HT-29 (cell line): ENCODE results near the gene NOX3. TPM values are rescaled to one million over a fixed set of nuclear protein-coding genes. Genes with fewer than 3 reads are reported as not detected.

Source experiments
- DNase-seq: peaks from one replicate; pipeline ENCODE4 v3.0.0-alpha.2; 2015; ENCODE audit warnings: low spot score
- total RNA-seq: library from RNA; depleted of rRNA; stranded (reverse); fragments of >200 nt; shearing (Covaris generic); gene quantifications from 2 replicates; pipeline ENCODE4 v1.2.3, GENCODE V29; 2014

NOX3 gene
- total RNA-seq, 1 experiment from 2014 or later: not detected

DNA sequence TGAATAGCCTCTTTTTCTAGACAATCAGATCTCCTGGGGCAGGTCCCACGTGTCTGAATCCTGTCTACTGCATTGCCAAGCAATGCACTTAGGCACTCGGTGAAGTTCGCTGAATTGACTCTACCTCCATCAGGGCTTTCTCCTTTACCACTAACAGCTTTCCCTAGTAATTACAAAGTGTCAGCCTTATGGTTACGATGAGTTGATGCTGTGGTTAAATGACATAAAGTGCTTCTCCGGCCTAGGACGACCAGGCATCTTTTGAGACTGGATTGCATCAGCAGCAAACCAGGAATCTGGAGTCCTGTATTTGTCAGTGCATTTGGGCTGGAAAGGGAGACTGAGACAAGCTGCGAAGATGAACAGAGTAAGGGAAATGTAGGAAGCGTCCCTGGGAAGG, 21.5 kb downstream of the NOX3 start:
- no peak for DNase-seq

DNA sequence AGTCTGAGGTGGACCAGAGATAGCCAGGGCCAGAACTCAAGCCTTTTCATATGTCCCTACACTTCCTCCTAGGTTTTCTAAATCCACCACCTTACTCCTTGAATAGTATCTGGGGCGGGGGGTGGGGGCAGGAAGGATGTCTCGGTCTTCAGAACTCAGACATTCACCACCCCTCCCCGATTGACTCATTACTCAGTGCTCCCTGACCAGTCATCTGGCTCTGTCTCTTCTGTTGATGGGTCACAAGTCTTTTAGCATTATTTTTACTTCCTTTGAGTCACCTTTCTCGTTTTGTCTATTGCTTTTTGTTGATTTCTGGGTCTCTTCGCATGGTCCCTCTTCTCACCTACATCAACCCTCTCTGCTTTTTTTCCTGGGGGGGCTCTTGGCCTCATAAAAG, 23.3 kb downstream of the NOX3 start:
- DNase-seq: no peak

DNA sequence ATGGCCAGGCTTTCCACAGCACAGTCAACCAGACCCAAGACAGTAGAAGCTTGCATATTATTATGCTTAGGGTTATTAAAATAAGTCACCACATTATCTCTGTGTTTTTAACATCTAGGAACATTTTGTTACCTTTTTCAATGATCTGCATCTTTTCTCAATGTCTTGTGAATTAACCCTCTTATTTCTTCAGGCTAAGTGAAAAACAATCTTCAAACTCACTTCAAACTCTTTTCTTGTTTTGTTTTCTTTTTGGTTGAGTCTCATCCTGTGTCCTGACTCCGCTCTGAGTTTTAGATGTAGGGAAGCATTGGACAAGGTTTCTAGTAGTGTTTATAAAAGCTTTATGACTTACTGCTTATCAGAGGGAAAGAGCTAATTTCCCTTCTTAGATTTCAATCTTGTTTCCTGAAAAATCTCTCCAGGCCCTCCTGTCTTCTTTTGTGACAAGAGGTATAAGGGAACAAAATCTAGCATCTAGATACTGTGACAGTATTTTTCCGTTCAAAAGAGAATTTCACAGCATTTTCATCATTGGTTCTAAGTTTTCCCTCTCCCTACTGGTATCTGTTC, 26.2 kb downstream of the NOX3 start:
- DNase-seq: no peak

DNA sequence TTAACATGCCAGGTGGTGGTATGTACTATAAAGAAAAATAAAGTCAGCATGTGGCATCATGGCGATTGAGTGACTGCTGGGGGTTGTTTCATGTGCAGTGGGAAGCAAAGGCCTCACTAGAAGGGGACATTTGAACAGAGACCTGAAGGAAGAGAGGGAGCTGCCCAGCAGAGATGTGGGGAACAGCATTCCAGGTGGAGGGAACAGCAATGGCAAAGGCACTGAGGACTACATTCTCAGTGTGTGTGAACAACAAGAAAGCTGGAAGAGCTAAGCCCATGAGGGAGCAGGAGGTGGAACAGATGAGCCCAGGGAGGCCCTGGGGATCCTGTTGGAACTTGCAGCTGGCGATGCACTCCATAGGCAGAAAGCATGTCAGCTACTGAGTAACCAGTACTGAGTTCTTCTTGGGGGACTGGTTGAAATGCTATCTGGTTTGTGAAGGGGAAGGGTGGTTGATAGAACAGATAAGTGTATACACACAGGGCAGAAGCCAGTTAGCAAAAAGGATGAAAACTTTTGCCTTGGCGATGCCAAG, 29.2 kb downstream of the NOX3 start:
- no peak for DNase-seq

DNA sequence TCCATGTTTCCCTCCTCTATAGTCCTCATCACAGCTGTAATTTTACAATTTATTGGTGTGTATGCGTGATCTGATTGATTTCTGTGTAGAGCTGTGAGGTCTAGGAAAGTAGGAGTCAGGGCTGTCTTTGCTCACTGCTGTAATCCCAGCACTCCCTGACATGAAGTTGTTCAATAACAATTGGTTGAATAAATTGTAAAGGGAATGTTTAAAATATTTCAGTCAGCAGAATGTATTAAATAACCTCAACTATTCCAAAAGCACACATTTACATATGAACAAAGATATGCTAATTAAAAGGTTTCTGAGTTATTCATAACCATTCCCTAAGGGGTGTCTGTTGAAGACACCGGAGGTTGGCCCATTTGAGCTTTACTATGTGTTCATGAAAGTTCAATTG, 31.5 kb downstream of the NOX3 start:
- DNase-seq: no peak

DNA sequence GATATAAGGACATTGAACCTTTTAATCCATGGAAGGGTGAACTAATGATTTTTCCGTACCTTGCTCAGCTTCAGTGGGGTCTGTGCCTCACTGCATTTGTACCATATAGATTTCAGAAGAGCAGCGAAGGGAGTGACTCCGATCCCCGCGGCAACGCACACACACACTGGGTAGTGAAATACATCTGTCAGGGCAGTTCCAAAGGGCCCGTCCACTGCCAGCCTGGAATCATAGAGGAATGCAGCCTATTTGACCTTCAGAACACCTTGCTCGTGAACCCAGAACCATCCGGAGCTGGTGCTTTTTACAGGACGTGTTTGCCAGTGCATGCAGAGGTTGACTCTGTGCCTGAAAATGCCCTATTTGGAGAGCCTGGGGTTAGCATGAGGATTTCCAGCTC, 33.0 kb downstream of the NOX3 start:
- DNase-seq: no peak

DNA sequence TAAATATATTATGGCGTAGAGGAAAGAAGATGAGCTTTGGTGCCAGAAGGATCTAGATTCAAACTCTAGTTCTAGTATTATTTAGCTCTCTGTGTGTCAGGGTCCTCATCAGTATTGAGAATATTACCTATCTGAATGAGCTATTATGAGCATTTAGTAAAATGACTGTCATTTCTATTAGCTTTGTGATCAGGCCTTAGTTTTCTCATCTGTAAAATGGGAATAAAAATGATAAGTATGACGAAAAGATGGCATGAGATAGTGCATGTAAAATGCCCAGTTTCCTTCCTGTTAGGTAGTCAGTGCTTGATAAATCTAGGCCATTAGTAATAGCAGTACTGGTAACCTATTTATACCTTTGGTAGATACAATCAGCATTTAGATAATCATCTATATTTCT, 35.1 kb downstream of the NOX3 start:
- DNase-seq: no peak

DNA sequence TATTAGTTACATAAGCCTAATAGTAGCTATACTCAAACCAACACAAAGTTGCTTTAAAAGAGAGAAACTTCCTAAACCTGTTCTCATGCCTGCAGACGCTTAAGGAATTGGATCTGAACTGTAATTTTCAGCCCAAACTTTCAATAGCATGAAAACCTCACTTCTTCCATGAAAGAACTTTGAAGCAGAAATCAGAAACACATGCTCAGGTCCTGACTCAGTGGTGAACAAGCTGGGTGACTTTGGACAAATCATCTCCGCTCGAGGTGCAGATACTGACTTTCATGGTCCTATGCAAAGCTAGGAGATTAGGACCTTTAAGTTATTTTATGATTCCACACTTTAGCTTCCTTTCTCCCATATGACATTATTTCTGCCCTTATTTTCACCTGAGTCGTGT, 36.5 kb downstream of the NOX3 start:
- no peak for DNase-seq

DNA sequence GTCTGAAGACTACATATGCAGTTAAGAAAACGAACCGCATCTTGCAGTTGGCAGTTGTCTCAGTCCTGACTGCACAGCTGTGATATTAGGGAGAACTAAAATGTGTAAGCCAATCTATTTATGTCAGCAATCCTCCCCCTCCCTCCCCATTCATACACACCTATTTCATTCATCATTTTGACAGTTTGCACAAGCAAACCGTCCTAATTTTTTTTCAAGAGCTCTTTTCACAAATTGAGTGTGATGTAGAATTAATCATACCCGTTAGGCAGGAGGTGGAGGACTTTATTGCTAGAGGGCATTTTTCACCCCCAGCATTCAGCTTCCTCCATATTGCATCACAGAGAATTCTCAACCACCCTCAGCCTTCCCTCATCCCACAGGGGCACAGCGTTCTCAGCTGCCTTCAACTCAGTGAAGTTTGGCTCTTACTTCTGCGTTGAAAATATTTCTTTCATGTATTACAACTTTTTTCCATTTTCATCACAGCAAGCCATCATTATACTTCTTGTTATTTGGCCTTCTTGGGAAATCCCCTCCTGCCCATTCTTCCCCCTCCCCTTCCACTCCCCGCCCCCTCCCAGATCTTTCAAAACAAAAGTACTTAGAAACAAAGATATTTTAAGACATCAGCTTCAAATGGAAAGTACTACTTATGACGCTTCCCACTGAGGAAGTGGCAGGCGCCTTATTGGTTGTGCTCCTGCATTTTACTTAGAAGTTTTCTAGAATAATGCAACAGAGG, 37.5 kb downstream of the NOX3 start:
- no peak for DNase-seq

DNA sequence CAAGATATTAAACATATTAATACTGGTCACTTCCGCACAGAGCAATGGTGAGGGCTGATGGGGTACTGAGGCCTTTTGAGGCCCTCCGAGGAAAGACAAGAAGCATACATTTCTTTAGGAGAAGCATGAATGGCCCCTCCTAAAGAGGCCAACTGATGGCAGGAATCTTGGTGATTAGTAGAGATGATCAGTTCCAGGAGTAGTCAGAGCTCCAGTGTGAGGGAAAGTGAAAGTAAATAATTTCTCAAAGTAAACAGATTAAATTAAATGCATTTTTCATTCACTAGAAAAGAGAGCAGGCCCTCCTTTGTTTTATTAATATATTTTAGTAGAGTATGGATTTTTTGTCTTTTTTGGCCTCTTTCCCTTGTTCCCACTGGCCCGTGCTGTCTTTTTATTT, 38.2 kb downstream of the NOX3 start:
- DNase-seq: no peak

DNA sequence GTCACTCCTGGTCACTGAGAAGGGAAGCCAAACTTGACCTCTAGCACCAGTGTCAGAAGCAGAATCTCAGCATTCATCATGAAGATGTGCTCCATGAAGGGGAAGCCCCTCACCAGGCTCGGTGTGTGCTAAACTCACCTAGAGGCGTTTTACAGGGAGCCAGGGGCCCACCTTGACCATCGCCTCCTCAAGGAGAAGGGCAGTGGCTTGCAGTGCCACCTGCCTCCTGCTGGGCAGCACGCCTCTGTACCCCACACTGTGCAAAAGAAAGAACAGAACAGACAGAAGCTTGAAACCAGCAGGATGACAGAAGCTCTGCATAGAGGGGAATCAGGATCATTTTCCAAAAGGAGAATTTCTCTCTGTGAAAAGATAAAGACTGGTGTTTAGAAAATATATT, 39.7 kb downstream of the NOX3 start:
- DNase-seq: no peak

DNA sequence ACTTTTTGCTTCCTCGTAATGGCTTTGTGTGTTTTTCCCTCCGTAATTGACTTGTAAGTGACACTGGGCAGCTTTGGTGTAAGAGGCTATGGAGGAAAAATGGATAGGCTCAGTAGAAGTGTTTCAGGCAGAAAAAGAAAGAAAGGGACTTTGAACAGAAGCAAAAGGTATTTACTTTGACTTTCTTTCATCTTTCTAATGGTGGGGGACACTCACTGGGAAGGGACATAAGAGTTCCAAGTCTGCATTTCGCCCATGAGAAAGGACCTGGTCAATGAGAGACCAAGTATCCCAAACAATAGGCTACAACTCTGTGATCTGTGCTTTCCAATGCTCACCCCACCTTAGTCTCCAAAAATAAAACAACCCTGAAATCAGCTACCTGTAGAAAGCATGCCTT, 41.6 kb downstream of the NOX3 start:
- no peak for DNase-seq

DNA sequence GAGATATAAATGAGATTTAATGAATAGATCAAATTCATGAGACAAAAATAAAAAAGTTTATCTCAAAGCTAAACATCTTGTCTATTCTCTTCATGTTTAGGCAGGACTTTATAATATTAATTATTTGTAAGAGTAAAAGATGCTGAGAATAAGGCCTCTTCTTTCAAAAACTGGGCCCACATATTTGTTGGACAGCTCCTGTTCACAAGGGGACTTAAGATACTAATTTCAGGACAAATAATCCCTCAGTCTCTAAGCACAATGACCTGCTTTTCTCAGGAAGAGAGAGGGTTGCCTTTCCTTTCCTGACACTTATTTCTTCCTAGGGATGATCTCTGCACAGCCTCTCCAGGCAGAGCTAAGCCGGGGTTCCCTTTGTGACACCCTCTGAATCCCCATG, 43.3 kb downstream of the NOX3 start:
- no peak for DNase-seq

DNA sequence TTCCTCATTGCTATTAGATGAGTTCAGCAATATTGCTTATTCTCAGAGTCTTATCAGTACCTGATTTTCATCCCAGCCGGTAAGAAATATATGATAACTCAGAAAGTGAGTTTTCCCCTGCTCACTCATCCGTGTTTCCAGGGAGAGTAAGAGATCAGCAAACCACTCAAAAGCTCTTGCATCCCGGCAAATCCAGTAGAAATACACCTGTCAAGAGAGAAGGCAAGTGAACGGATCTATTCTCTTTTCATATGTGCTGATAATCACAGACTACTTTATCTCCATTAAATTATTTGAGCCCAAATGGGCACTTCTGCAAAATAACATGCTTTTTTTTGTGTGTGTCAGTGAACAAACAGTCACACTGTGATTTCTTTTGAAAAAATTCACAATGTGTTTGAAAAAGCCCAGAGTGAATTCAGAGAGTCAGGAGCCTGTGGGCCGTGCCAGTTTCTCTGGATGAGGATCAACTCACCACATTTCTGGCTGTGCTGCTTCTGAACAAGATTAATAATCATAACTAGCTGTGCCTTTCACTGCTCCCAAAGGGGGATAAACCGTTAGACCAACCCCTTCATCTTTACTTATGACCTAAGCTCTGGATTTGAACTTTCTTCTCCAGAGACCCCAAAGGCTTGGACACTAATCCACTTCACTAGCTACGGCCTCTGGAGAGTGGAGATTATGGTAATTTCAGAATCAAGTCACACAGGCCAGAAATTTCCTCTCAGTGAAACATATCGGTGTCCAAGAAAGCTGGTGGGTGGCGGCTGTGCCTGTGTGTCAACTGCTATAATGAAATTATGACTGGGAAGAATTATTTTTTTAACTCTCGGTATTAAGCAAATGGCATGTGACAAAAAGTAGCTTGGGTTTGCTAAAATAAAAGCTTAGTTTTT, 44.2 kb downstream of the NOX3 start:
- no peak for DNase-seq

DNA sequence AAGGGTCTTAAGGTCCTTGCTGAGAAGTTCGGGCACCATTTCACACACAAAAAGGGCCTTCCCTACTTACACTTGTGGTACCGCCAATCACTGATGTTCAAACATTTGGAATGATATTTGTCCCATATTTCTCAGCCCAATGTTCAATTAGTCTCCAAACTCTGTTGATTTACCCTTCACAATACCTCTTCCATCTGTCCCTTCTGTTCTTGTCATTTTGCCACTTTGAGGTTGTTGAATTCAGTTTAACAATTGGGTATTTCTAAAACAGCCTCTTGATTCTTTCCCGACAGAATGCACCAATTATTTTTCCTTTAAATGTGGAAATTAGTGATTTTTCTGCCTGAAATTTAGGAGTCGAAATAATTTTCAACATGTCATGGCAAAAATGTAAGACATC, 46.2 kb downstream of the NOX3 start:
- no peak for DNase-seq

DNA sequence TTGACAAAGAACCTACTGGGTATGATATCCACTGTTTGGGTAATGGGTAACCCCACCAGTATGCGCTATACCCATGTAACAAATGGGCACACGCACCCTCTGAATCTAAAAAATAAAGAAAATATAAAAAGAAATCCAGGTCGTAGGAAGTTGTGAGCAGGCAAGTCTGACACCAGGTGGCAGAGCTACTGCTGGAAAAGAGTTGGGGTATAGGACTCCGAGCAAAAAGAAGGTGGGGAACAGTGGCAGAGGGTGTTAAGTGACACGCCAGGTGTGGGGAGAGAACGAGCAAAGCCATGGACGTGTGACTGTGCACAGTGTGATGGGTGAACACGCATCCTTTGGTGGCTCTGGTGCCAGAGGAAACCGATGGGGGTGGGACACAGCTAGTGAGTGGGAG, 46.7 kb downstream of the NOX3 start:
- DNase-seq: no peak

DNA sequence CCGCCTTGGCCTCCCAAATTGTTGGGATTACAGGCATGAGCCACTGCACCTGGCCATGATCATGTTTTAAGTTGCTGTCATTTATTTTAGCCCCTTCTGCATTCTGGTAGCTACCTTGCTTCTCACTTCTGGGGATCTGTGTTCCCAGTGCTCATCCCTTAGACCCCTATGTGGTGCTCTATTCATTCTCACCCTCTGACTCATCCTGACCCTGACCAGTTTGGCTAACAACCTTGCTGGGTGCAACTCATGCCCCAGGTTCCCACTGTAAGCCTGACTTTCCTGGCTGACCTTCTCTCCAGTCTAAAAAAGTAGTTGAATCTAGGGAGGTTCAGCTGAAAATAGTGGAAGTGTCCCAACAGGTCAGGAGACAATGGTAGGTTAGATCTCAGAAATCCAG, 47.4 kb downstream of the NOX3 start:
- no peak for DNase-seq

DNA sequence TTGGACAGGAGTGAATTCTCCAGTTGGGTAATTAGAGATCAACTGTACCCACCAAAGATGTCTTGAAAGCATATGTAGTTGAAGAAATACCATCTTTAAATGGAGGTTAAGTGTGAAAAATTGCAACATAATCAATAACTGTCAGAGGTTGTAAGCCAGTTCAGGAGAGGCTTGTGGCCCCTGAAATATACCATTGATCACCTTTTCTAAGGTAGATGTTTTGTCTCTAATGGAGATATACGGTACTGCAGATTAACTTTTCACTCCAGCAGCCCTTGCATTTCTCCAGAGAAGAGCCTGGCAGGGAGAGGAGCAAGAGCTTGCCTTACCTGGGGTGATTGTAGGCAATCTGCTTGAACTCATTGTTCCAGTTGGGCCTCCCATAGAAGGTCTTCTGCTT, 48.8 kb downstream of the NOX3 start:
- DNase-seq: no peak

DNA sequence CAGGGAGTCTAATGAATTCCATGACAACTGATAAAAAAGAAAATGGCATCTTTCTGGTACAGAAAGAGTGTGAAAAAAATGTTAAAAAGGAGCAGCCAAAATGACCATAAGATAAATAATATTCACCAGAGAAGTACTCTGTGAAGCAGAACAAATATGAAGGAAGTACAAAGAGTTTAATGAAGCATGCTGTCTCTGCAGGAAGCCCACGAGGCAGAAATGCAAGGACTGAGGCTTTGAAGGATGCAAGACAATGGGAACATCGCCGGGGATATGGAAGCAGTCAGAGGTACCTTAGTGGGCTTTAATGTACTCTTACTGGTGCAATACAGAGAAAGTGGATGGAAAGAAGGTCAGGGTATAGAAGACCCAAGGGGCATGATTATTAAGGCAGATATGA, 50.7 kb downstream of the NOX3 start:
- no peak for DNase-seq

DNA sequence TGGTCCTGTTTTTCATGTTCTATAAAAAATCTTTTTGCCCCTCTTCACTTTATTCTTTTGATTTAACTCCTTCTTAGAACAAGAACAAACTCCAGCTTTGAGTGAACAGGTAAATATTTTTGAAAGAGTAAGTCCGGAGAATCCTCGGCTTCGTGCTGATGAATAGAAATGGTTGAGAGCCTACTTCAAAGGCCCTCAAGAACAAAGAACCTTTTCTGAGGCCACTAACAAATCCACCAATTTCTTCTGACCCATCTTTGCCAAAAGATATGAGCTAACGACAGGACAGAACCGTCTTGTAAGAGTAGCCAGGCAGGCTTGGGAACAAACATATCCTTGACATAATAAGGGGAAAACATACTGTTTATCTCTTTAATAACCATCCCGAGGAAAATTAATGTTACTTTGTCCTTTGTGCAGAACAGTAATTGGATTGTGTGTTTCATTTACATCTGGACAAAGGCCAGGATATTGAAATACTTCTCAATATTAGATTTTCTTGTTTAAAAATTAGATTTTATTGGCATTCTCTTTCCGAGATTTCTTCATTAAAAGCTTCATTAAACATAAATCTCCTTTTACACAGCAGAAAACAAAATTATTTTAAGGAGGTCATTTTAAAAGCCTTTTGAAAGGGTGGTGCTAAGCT, 52.9 kb downstream of the NOX3 start:
- DNase-seq: no peak

DNA sequence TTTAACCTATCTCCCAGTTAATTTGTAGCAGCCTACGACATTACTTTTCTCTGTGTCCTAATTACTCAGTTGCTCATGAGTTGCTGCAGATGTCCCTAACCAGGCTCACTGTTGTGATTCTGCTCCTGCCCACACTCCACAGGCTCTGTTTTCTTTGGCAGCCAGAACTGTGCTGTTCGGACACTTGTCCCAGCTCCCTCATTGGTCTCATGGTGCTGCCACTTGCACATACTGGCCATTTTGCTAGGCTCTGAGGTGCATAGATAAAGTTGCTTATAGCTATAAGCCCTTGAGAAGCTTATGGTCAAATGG, 55.0 kb downstream of the NOX3 start:
- no peak for DNase-seq
